HG02623 (cell line): ENCODE measurements around the gene TNRC6B.

Source experiments
- ATAC-seq: cut with Tn5 transposase; IDR thresholded peaks from one replicate; pipeline ENCODE4 v1.9.1; 2021; ENCODE audit warnings: moderate library complexity; ENCODE audit not compliant: unreplicated experiment

The TNRC6B gene

DNA sequence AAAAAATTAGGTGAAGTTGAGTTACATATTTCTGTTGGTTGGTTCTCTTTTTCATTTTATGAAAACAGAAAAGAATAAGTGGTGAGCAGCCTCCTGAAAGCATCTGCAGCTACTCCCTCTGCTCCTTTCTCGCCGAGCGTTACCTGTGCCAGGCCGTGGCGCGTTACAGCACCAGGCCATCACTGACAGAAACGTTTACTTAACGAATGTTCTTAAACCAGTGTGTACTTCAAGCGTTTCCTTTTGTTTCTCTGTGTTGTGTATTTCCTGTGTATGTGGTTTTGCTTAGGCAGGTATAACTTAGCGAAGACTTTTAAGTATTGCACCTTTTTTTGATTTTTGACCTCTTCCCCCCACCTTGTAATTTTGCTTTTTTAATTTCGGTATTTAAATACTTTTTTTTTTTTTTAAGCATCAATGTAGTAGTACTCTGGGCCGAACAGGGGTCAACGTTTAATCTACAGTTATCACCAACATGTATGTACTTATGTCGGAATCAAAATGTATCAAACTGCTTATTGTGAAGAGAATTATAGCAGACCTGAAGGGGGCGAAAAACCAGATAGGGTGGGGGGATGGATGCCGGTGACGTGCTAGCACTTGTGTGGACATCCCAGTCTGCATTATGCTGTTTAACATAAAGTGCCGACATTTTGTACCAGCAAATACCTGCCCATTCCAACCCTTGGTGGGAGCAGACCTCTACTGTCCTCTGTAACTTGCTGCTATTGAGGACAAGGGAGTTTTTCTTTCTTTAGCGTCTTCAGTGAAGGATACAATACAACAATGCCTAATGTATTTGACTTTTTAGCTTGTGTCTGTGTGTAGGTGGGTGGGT is 147.0 kb downstream of the TNRC6B start:
- no peak for ATAC-seq

- no peak for ATAC-seq
Measured at GRCh38 chr22:40325315-40325714, 147.6 kb downstream of the TNRC6B start.

- no peak for ATAC-seq
Measured at GRCh38 chr22:40326905-40327735, 149.4 kb downstream of the TNRC6B start.

- no peak for ATAC-seq
Measured at GRCh38 chr22:40328546-40329456, 151.1 kb downstream of the TNRC6B start.

- no peak for ATAC-seq
Measured at GRCh38 chr22:40329466-40329865, 151.7 kb downstream of the TNRC6B start.

DNA sequence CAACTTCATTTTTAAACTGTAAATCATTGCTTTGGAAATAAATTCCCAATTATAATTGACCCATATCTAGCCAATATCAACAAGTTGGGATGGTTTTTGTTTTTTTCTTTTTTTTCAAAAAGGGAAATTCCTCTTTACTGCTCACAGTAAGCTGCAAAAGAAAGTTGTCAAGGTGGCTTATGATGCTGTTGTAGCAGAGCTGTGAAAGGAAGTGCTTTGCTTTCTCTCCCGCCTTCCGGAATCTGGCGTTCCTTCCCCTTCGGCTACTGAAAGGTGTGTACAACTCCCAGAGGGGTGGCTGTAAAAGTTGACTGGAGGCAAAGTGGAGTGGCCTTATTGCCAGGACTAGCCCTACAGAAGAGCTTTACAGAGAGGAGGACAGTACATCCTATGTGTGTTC is 152.4 kb downstream of the TNRC6B start:
- ATAC-seq, result no peak

DNA sequence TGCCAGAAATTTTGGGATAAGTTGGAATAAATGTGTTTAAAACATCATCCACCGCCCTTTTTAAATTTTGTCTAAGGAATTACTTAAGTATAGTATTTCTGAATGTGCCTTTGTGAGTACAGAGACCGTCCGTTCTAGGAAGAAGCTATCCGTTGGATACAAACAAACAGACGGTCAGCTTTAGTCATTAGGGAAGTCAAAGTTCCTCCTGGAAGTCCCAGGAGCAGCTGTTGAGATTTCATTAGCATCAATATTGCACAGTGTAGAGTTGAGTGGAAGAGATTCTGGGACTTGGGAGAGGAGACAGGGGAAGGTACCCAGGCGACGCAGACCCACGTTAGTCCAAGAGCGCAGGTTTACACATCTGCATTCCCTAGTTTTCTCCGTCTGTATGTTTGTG is 152.9 kb downstream of the TNRC6B start:
- ATAC-seq, result no peak

GRCh38 chr22:40331706-40332105 is 154.0 kb downstream of the TNRC6B start:
- no peak for ATAC-seq

- no peak for ATAC-seq
Measured at GRCh38 chr22:40332319-40332781, 154.6 kb downstream of the TNRC6B start.

DNA sequence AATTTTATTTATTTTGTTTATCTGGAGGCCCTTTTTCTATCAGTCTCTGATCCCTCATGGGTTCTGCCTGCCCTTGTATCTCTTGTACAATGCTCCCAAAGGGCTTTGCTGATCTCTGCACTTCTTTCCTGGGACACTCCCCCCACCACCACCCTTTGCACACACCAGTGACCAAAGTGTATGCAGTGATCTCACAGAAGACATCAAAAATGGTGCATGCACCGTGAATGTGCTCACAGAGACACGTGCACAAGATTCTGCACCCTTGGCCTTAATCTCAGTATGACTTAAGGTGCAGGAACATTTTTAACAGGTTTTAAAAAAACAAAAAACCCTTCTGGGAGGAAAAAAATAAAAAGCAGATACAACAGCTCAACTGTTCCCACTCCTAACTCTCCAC is 156.3 kb downstream of the TNRC6B start:
- no peak for ATAC-seq

GRCh38 chr22:40334899-40335298 is 157.2 kb downstream of the TNRC6B start:
- no peak for ATAC-seq

GRCh38 chr22:40335358-40335757 is 157.6 kb downstream of the TNRC6B start:
- ATAC-seq, result no peak

GRCh38 chr22:40340044-40340443 is 162.3 kb downstream of the TNRC6B start:
- ATAC-seq, result no peak

DNA sequence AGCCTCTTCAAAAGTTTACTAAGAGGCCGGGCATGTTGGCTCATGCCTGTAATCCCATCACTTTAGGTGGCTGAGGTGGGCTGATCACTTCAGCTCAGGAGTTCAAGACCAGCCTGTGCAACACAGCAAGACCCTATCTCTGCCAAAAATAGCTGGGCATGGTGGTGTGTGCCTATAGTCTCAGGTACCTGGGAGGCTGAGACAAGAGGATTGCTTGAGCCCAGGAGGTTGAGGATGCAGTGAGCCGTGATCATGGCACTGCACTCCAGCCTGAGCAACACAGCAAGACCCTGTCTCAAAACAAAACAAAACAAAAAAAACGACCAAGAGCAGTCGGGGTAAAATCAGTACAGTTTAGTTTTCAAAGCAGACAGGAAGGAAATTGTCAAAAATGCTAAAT is 163.9 kb downstream of the TNRC6B start:
- no peak for ATAC-seq

- no peak for ATAC-seq
Measured at GRCh38 chr22:40342521-40342920, 164.8 kb downstream of the TNRC6B start.

- no peak for ATAC-seq
Measured at GRCh38 chr22:40345271-40345670, 167.5 kb downstream of the TNRC6B start.

GRCh38 chr22:40345815-40346184 is 168.1 kb downstream of the TNRC6B start:
- no peak for ATAC-seq

DNA sequence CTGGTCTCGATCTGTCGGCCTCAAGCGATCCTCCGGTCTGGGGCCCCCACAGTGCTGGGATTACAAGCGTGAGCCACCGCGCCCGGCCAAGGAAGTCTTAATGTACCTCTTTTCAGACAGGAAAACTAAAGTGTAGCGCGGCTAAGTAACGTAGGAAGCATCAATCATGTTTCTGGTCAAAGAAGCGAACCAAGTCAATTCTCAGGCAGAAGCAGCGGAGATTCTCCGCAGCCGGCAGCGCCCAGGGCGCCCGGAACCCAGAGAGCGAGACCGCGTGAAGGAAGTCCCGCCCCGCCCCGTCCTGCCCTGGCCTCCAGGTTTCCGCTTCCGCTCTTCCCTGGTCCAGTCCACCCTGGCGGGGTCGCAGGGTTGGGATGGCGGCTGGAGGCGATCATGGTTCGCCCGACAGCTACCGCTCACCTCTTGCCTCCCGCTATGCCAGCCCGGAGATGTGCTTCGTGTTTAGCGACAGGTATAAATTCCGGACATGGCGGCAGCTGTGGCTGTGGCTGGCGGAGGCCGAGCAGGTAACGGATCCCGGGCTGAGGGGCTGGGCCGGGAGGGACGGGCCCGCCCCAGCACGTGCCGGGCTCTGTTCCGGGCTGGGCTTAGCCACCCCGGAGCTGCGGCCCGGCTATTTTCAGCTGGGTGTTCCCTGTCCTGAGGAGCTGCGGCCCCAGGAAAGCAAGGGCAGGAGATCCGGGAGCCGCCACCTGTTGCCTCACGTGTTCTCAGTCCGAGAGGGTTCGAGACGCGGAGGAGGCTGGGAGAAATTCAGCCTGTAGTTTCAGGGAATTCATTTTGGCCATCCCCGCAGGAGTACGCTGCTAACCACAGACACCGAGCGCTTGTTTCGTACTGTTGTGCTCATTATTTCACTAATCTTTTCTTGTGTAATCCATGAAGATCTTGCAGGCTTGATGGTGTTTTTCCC is 168.7 kb downstream of the TNRC6B start, which contains the start of gene ADSL:
ADSL (plus strand) TSS at position 316 of the 934 bp plus-strand sequence; CDS start at position 375, 59 bp downstream.
- peak; percentile 76 for ATAC-seq

DNA sequence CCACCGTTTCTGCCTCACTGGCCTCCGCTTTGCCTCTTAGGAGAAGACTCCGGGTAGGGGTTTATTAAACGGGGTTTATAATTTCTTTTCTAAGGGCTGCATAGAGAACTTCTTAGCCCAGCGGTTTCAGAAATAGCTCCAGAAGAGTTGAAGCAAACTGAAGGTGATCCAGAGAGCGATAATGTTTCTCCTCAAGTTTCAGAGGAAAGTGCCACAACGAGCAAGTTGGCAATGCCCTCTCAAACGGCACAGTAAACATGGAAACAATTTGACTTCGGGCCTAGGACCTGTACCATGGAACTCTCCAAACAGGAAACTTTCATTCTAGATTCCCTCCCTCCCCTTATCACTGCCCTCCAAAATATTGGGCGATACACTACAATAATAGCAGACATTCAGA is 169.6 kb downstream of the TNRC6B start:
- ATAC-seq, result no peak
